Ovary (tissue), 3 donors: ENCODE data around the gene ERF.

Source experiments
- CTCF ChIP-seq, 3 donors: fragments of 450-650 bp in 2 of 3; fragments of 200-600 bp in 1 of 3; IDR thresholded peaks; one replicate each; pipeline versions ENCODE4 v1.5.1 to v1.8.0; 2016 to 2022; ENCODE audit warnings: antibody characterized with exemption in 3 of 3, mild to moderate bottlenecking in 1 of 3
- EP300 ChIP-seq: sonication (generic); formaldehyde crosslinking; IDR thresholded peaks from one replicate; pipeline ENCODE4 v1.6.1; 2017; ENCODE audit warnings: antibody characterized with exemption
- POLR2A ChIP-seq: fragments of 450-650 bp; IDR thresholded peaks from one replicate; pipeline ENCODE4 v1.6.1; 2017; ENCODE audit warnings: antibody characterized with exemption, mild to moderate bottlenecking, moderate library complexity
- donor health status: DM: no; HTN: no; CAD: no.

DNA sequence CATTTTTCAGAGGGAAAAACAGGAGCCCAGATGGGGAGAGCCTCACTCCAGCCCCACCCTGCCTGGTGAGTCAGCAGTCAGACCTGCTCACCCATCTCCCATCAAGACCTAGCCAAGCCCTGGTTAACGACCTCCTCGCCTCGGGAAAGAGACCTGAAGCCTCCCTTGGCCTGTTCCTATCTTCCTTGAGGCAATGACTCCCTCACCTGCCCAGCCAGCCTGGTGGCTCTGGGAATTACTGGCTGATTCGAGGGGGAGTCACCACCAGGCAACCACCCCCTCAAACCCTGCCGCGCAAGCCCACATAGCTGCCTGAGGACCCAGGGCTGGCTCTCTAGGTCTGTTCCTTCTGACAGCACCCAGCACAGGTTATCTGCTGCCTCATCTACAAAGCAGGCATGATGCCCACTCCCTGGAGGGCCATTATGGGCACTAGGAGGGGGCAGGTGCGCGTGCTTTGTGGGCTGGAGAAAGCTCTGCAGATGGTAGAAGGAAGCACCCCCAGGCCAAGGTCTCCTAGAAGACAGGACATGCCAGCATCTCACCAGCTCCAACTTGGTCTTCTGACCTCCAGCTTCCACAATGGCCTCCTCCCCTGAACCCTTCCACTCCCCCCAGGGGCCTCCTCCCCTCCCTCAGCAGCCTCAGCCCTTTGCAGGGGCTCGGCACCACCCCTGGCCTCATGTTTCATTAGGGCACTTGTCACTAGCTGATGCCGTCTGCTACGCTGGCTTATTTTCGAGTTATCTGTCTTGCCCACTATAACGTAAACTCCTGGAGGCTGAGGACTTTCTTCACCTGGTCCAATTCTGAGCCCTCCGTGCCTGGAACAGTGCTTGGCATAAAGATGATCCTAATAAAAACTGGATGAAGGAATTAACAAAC, 47.8 kb downstream of the ERF start:
- TF ChIP-seq CTCF (IDR thresholded peaks at IDR 0.05), result no peak
- no peak for TF ChIP-seq EP300
- TF ChIP-seq POLR2A, result no peak
